Measurements from ENCODE around the gene GLT6D1.

GRCh38 chr9:135674977-135675376, 35.6 kb upstream of the GLT6D1 start:
- TF ChIP-seq CTCF (IDR thresholded peaks at IDR 0.05) (no peak), POLR2A (IDR thresholded peaks at IDR 0.05) (no peak), EP300 (IDR thresholded peaks at IDR 0.05) (no peak)
